OCI-LY7 (cell line): ENCODE results near the gene CELF4.

Experiments
- EZH2phosphoT487 ChIP-seq: fragments of 200-600 bp; sonication (generic); IDR thresholded peaks from 2 replicates; pipeline ENCODE4 v1.6.1; 2018; ENCODE audit warnings: low read depth, borderline replicate concordance, mild to moderate bottlenecking, mixed run types, antibody characterized with exemption, low read length, moderate library complexity, mixed read lengths
- TF ChIP-seq, protein P1 (sequence below): fragments of 200-600 bp; sonication (generic); conservative IDR thresholded peaks from 2 replicates; pipeline ENCODE4 v1.5.1; 2014; ENCODE audit warnings: mild to moderate bottlenecking, antibody characterized with exemption, low read length, moderate library complexity, mixed read lengths

DNA sequence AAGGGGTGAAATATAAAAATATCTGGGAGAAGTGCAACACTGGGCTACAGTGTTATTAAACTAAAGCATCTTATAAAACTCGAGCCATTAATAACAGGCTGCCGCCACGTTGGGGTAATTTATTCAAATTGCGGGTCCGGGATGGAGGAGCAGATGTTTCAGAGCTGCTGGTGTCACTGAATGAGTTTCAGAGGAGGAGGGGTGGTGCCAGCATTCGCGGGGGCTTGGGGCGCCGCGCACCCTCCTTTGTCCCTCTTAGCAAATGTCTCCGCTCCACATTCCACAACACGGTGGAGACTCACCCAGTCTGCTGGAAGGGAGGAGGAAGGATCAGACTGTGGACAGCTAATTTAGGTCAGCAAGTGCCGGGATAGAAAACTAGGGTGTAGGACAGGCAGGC lies 260.5 kb downstream of the CELF4 start:
- no peak for TF ChIP-seq EZH2phosphoT487
- TF ChIP-seq, protein P1, sequence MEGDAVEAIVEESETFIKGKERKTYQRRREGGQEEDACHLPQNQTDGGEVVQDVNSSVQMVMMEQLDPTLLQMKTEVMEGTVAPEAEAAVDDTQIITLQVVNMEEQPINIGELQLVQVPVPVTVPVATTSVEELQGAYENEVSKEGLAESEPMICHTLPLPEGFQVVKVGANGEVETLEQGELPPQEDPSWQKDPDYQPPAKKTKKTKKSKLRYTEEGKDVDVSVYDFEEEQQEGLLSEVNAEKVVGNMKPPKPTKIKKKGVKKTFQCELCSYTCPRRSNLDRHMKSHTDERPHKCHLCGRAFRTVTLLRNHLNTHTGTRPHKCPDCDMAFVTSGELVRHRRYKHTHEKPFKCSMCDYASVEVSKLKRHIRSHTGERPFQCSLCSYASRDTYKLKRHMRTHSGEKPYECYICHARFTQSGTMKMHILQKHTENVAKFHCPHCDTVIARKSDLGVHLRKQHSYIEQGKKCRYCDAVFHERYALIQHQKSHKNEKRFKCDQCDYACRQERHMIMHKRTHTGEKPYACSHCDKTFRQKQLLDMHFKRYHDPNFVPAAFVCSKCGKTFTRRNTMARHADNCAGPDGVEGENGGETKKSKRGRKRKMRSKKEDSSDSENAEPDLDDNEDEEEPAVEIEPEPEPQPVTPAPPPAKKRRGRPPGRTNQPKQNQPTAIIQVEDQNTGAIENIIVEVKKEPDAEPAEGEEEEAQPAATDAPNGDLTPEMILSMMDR = no peak
